GM12875 (cell line): ENCODE measurements around the gene PPDPF.

Source experiments
- H3K4me3 ChIP-seq: one replicate; pipeline ENCODE4 v1.5.1; 2011; ENCODE audit warnings: low read depth, low read length, control low read depth
- CTCF ChIP-seq: IDR thresholded peaks from 2 replicates; pipeline ENCODE4 v1.5.1; 2011; ENCODE audit warnings: low read depth, mild to moderate bottlenecking, control low read depth, inconsistent platforms, low read length, moderate library complexity, borderline replicate concordance; ENCODE audit not compliant: insufficient read depth

The PPDPF gene

GRCh38 chr20:63494084-63494419 lies 26.5 kb upstream of the PPDPF start:
- no peak for TF ChIP-seq CTCF
- H3K4me3 ChIP-seq, result no peak overlapping the region

- TF ChIP-seq CTCF, result no peak
- no peak overlapping the region for H3K4me3 ChIP-seq
Observed at GRCh38 chr20:63494420-63495166, 26.0 kb upstream of the PPDPF start.

DNA sequence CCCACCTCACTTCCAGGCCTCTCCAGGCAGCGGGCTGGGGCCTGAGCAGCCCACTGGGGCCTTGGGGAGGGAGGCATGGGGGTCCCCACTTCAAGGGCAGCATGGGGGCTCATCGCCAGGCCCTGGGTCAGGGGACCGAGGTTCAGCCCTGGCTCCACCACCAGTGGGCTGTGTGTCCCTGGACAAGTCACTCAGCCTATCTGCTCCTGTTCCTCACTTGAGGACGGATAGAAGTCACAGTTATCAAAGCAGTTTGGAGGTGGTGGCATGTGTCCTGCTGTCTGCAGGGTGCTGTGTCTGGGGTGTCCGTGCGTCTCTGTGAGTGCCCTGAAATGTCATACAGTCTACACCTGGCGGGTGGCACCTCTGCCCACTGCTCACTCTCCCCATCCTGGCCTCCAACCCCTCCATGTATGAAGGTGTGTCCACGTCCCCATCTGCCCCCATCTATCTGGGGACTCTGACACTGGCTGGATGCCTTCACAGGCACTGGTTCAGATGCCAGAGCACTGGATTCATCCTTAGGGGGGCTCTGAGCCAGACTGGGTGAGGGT lies 25.3 kb upstream of the PPDPF start:
- no peak for TF ChIP-seq CTCF

DNA sequence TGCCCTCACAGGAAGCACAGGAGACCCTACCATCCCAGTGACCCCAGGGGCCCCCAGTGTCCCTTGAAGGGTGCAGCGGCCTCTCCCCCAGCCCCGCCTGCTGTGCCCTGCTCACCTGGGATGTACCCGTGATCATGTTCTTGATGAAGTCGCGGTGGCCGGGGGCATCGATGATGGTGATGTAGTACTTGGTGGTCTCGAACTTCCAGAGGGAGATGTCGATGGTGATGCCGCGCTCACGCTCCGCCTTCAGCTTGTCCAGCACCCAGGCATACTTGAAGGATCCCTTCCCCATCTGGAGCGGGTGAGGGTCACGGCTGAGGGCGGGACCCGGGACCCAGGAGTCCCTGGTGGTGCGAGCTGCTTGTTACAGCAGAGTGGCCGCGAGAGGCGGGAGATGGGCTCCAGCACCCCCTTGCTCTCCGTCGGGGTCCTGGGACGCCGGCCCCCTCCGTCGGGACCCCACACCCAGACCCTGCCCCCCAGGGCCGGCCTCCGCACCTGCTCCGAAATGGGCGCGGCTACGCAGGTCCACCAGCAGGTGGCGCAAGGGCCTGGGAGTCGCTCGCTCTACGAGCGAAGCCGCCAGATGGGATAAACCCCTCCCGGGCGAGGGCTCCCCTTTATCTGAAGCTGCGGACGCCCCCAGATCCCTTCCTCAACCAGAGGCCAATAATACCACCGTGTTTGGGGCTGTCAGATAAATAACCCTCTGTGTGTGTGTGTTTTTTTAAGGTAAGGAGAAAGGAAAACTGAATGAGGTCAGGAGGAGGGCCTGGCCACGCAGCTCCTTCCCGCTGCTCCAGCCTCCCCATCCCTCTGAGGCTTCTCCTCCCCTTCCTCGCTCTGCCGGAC lies 24.6 kb upstream of the PPDPF start:
- no peak overlapping the region for H3K4me3 ChIP-seq

More for the DNA sequence above, 25.3 kb upstream of the PPDPF start:
- no peak overlapping the region for H3K4me3 ChIP-seq

DNA sequence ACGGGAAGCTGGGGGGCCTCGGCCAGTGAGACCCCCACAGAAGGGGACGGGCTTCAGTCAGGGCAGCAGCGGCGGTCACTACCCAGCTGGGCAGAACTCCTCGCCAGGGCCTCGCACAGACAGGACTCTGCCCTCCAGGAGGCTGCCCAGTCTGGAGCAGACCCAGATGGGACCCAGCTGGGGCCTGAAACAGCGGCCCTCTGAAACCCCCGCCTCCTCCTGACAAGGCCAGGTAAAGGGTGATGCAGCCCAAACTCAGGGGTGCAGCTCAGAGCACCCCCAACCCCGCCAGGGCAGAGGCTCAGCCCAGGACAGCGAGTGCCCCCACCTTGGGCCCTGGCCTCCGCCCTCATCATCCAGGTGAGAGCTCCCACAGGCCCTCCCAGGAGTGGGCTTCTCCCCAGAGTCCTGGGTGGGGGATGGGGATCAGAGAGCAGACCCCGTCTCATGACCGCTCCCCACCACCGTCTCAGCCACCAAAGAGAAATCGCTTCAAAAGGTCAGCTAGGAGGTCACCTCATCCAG lies 23.9 kb upstream of the PPDPF start:
- H3K4me3 ChIP-seq, result no peak overlapping the region

More for the DNA sequence above, 24.6 kb upstream of the PPDPF start:
- peak; percentile 93 for TF ChIP-seq CTCF

DNA sequence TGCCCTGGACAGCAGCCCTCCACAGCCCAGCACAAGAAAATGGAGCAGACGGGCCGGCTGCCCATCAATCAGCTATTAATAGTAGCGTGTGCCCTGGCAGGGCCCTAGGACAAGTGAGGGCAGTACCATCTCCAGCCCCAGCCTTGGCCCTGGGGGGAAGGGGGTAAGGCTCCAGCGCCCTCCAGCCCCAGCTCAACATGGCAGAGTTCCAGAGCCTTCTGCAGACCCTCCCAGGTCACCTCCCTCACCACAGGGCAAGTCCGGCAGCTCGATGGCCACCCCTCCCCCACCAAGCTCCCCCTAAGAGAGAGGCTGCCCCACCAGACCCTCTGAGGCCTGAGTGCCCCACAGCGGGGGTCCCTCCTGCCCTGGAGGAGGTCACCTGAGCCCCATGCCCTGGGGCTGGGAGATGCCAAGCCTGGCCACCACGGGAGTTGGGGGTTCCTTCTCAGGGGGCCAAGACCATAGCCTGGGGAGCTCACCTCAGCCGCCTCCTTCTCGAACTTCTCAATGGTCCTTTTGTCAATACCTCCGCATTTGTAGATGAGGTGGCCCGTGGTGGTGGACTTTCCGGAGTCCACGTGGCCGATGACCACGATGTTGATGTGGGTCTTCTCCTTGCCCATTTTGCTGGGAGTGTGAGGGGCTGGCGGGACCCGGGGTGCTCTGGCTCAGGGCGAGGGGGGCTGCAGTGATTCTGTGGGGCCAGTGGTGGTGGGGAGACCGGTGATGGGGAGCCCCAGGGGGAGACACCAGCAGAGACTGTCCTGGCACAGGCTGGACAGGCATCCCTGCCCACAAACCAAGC lies 23.2 kb upstream of the PPDPF start:
- TF ChIP-seq CTCF, result no peak

More for the DNA sequence above, 23.9 kb upstream of the PPDPF start:
- TF ChIP-seq CTCF, result no peak

More for the DNA sequence above, 23.2 kb upstream of the PPDPF start:
- H3K4me3 ChIP-seq, result no peak overlapping the region
